CD4-positive, alpha-beta T cell (primary cell): Measurements from ENCODE around the gene SDF4. TPM values are rescaled to one million over a fixed set of nuclear protein-coding genes. Genes with fewer than 3 reads are reported as not detected.

Experiments
- ATAC-seq: fragments of 200-7000 bp; cut with Tn5 transposase; one replicate; pipeline ENCODE4 v1.10.0; 2022; ENCODE audit warnings: mild to moderate bottlenecking; ENCODE audit not compliant: poor library complexity
- CTCF ChIA-PET: fragments of 350-600 bp; sonication (Branson Sonifier 250); formaldehyde crosslinking; loops from one replicate; lab custom pipeline; 2021; ENCODE audit warnings: antibody characterized with exemption, inconsistent platforms; lab: Charles Lee
- POLR2A ChIA-PET: fragments of 350-600 bp; sonication (Branson Sonifier 250); formaldehyde crosslinking; loops from one replicate; lab custom pipeline; 2021; ENCODE audit warnings: antibody characterized with exemption, inconsistent platforms; lab: Charles Lee
- DNase-seq, 14 experiments: peaks; one replicate each; pipeline ENCODE4 v3.0.0-alpha.2; 2013 to 2020; ENCODE audit warnings: mixed read lengths in 2 of 14
- H3K27ac ChIP-seq, 2 donors: one replicate each; pipeline versions ENCODE4 v1.5.1 to v1.7.0; 2013; ENCODE audit warnings: low read length in 2 of 2, low read depth in 1 of 2, mild to moderate bottlenecking in 1 of 2
- H3K27me3 ChIP-seq, 2 experiments: 1 replicate in 1 of 2; 2 replicates in 1 of 2; pipeline versions ENCODE4 v1.6.1 to v1.7.0; 2013; ENCODE audit warnings: low read length in 2 of 2, control low read depth in 1 of 2, mild to moderate bottlenecking in 1 of 2, moderate library complexity in 1 of 2; ENCODE audit not compliant: insufficient read depth in 2 of 2, control insufficient read depth in 1 of 2
- H3K36me3 ChIP-seq: one replicate; pipeline ENCODE4 v1.6.1; 2013; ENCODE audit warnings: low read length, control low read depth; ENCODE audit not compliant: insufficient read depth
- H3K4me1 ChIP-seq: one replicate; pipeline ENCODE4 v1.6.1; 2013; ENCODE audit warnings: low read length, control low read depth; ENCODE audit not compliant: insufficient read depth
- H3K4me3 ChIP-seq: one replicate; pipeline ENCODE4 v1.5.1; 2013; ENCODE audit warnings: mild to moderate bottlenecking, low read length, moderate library complexity
- H3K9me3 ChIP-seq, 2 experiments: 1 replicate in 1 of 2; 2 replicates in 1 of 2; pipeline versions ENCODE4 v1.6.1 to v1.7.0; 2013; ENCODE audit warnings: low read length in 2 of 2, mild to moderate bottlenecking in 2 of 2, control low read depth in 1 of 2, moderate library complexity in 1 of 2; ENCODE audit not compliant: control insufficient read depth in 1 of 2, insufficient read depth in 1 of 2
- H3K27ac Mint-ChIP-seq: one replicate; pipeline ENCODE4 v1.8.0; 2020; ENCODE audit warnings: mixed read lengths
- H3K27me3 Mint-ChIP-seq: one replicate; pipeline ENCODE4 v1.8.0; 2021; ENCODE audit warnings: mixed read lengths
- H3K36me3 Mint-ChIP-seq: one replicate; pipeline ENCODE4 v1.8.0; 2021; ENCODE audit warnings: low read depth, mixed read lengths
- H3K4me1 Mint-ChIP-seq: one replicate; pipeline ENCODE4 v1.8.0; 2021; ENCODE audit warnings: low read depth, mixed read lengths
- H3K4me3 Mint-ChIP-seq: one replicate; pipeline ENCODE4 v1.8.0; 2020; ENCODE audit warnings: mild to moderate bottlenecking, mixed read lengths
- H3K9me3 Mint-ChIP-seq: one replicate; pipeline ENCODE4 v1.8.0; 2020; ENCODE audit warnings: mixed read lengths
- intact Hi-C, 2 experiments: fragments of 100-400 bp; cut with DNase I in 1 of 2; cut with micrococcal nuclease in 1 of 2; formaldehyde crosslinking; loops; one replicate each; pipeline versions ENCODE4 v1.15.1 to v1.9.0; 2023 to 2025; cut with DNase I, micrococcal nuclease
- total RNA-seq, 174 experiments: library from RNA in 2 of 174; stranded (reverse) in 2 of 174; gene quantifications; one replicate each; pipeline ENCODE4 v1.2.3 and lab custom pipeline; 2021 to 2026
- TF ChIP-seq, protein P1 (sequence below): fragments of 200-600 bp; IDR thresholded peaks from one replicate; pipeline ENCODE4 v1.8.0; 2022; ENCODE audit warnings: antibody characterized with exemption, mild to moderate bottlenecking

The SDF4 gene
- total RNA-seq, 2 experiments from 2014 or later: 66.3 to 71.0 TPM

DNA sequence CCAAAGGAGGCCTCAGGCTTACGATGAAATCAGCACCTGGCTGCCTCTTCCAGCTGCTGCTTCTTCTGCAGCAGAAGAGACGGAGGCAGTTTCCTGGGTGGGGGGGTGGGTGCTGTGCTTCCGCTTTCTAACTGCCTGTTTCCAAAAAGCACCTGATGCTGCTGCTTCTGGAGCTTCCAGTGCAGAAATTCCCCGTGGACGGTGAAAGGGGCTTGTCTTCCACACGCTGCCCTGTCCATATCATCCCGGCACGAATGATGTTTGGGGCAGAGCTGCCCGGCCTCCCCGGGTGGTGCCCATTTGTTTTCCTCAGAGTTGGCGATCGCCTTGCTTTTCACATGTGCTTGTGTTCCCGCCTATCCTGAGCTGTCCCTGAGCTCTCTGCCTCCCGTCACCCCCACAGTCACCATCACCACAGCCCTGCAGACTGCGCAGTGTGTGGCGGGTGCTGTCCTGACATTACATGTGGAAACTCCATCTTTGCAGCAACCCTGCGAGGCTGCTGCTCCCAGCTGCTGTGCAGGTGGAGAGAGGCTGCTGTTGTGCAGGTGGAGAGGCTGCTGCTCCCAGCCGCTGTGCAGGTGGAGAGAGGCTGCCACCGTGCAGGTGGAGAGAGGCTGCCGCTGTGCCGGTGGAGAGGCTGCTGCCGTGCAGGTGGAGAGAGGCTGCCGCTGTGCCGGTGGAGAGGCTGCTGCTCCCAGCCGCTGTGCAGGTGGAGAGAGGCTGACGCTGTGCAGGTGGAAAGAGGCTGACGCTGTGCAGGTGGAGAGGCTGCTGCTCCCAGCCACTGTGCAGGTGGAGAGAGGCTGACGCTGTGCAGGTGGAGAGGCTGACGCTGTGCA, 56.4 kb downstream of the SDF4 start:
- no peak overlapping the region for H3K27ac Mint-ChIP-seq

DNA sequence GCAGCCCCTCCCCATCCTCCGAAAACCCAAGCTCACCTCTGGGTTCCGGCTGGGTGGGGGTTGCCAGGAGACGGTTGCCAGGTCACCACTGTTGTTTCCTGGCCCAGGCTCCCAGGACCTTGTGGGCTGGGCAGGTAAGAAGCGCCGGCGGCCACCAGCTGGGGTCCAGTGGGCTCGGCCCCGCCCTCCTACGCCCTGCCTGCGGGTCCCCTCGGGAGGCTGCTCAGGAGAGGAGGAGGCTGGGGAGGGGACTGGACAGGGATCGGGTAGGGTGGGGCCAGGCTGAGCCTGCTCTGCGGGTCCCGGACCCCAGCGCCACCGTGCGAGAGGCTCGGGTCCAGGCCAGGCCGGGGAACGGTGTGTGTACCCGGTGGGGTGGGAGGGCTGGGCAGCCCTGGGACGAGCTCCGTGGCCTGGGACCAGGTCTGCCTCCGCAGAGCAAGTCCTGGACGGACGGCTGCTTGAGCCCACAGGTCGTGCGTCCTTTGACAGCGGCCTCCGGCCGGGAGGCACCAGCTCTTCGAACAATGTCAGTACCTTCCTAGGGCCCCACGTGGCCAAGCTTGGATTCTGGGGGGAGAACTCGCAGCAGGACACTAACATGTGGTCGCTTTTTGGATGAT, 57.9 kb downstream of the SDF4 start, which contains the start of gene TTLL10:
TTLL10 (plus strand) TSS at position 88 of the 623 bp plus-strand sequence. CDS start 5,336 bp downstream, outside the sequence.
- Mint-ChIP-seq H3K36me3 (no peaks in the 10 kb centered on the region), H3K27me3 (peaks cover 9% of the 10 kb centered on the region), H3K9me3 (no peaks in the 10 kb centered on the region), H3K4me1 (peaks cover 4% of the 10 kb centered on the region), H3K27ac (no peak within 1 kb of the TSS), H3K4me3 (no peak within 1 kb of the TSS)
- peaks cover 0 to 5% of the 10 kb centered on the region in 2 experiments for H3K27me3 ChIP-seq
- no peak within 1 kb of the TSS for H3K27ac ChIP-seq
- ATAC-seq (peak; percentile 78), DNase-seq (peak; percentile 18 to 83 (median 64))
- intact Hi-C loops: no loop called here
- ChIA-PET CTCF (no interaction called here), POLR2A (interaction anchor here (0.8 to 1.9 kb wide), 2 partner anchors 39 to 58 kb away, joined by 3 to 7 read pairs; partner anchors contain the start of gene B3GALT6)
- peaks cover 0 to 21% of the 10 kb centered on the region in 2 experiments for H3K9me3 ChIP-seq
- TF ChIP-seq, protein P1, sequence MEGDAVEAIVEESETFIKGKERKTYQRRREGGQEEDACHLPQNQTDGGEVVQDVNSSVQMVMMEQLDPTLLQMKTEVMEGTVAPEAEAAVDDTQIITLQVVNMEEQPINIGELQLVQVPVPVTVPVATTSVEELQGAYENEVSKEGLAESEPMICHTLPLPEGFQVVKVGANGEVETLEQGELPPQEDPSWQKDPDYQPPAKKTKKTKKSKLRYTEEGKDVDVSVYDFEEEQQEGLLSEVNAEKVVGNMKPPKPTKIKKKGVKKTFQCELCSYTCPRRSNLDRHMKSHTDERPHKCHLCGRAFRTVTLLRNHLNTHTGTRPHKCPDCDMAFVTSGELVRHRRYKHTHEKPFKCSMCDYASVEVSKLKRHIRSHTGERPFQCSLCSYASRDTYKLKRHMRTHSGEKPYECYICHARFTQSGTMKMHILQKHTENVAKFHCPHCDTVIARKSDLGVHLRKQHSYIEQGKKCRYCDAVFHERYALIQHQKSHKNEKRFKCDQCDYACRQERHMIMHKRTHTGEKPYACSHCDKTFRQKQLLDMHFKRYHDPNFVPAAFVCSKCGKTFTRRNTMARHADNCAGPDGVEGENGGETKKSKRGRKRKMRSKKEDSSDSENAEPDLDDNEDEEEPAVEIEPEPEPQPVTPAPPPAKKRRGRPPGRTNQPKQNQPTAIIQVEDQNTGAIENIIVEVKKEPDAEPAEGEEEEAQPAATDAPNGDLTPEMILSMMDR: no peak
- H3K36me3 ChIP-seq: no peaks in the 10 kb centered on the region
- peaks cover 56% of the 10 kb centered on the region for H3K4me1 ChIP-seq
- H3K4me3 ChIP-seq: peak within 1 kb of the TSS; percentile 30

More for the DNA sequence above, 56.4 kb downstream of the SDF4 start:
- ATAC-seq (no peak), DNase-seq (no peak)
- peaks cover 4% of the 10 kb centered on the region for H3K4me1 Mint-ChIP-seq
- Histone ChIP-seq H3K9me3 (peaks cover 0 to 10% of the 10 kb centered on the region in 2 experiments), H3K4me1 (peaks cover 48% of the 10 kb centered on the region), H3K27ac (no peak overlapping the region), H3K27me3 (peaks cover 0 to 5% of the 10 kb centered on the region in 2 experiments), H3K4me3 (no peak overlapping the region), H3K36me3 (no peaks in the 10 kb centered on the region)
- CTCF ChIA-PET: no interaction called here
- no peaks in the 10 kb centered on the region for H3K36me3 Mint-ChIP-seq
- TF ChIP-seq, protein P1: no peak
- H3K9me3 Mint-ChIP-seq: no peaks in the 10 kb centered on the region
- intact Hi-C loops: no loop called here
- POLR2A ChIA-PET: no interaction called here
- peaks cover 4% of the 10 kb centered on the region for H3K27me3 Mint-ChIP-seq
- H3K4me3 Mint-ChIP-seq: no peak overlapping the region

DNA sequence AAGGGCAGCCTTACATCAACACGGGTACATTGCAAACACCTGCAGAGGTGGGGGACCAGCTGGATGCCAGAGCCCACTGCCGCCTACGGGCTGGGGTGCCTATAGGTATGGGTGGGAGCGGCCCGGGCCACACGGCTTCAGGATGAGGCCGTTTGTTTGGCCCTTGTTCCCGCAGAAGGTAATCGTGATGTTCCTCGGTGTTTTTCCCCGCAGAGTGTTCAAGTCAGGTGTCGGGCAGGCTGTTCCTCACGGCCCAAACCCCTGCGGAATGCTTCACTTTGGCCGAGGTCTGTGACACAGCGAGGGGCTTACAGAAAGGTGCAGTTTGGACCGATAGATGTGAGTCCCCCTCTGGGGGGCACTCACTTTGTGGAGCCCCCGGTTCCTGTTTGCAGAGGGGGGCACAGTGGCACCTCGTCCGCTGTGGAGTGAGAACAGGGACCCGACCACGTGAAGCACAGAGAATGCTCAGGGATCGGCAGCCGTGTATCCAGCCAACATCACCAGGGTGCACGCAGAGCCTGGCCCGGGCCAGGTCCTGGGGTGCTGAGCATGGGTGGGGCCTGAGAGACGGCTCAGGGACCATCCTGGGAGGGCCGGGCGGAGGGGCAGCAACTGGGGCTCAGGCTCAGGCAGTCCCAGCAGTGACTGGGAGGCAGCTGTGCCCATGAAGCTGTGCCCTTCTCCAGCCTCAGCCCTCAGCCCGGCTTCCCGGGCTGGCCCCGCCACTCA, 58.6 kb downstream of the SDF4 start:
- peak in 1 of 14 experiments; percentile 29 for DNase-seq
- CTCF ChIA-PET: no interaction called here
- peaks cover 0 to 5% of the 10 kb centered on the region in 2 experiments for H3K27me3 ChIP-seq

More for the DNA sequence above, 58.6 kb downstream of the SDF4 start:
- no peak overlapping the region for H3K4me3 Mint-ChIP-seq
- no peaks in the 10 kb centered on the region for H3K36me3 Mint-ChIP-seq
- peaks cover 4% of the 10 kb centered on the region for H3K4me1 Mint-ChIP-seq
- peak overlapping the region; percentile 30 for H3K4me3 ChIP-seq
- ATAC-seq: no peak
- H3K9me3 Mint-ChIP-seq: no peaks in the 10 kb centered on the region
- POLR2A ChIA-PET: interaction anchor here (0.8 to 1.9 kb wide), 2 partner anchors 40 to 59 kb away, joined by 3 to 7 read pairs; partner anchors contain the start of gene B3GALT6
- intact Hi-C loops: no loop called here
- peaks cover 9% of the 10 kb centered on the region for H3K27me3 Mint-ChIP-seq
- H3K27ac ChIP-seq: no peak overlapping the region
- H3K4me1 ChIP-seq: peaks cover 56% of the 10 kb centered on the region
- TF ChIP-seq, protein P1: no peak
- no peak overlapping the region for H3K27ac Mint-ChIP-seq
- H3K36me3 ChIP-seq: no peaks in the 10 kb centered on the region
- peaks cover 0 to 25% of the 10 kb centered on the region in 2 experiments for H3K9me3 ChIP-seq
